GM12878 (cell line): ENCODE data around the gene ANKRD55. TPM values are rescaled to one million over a fixed set of nuclear protein-coding genes. Genes with fewer than 3 reads are reported as not detected.

Experiments used
- ATAC-seq: fragments of 200-7000 bp; cut with Tn5 transposase; 3 replicates; pipeline ENCODE4 v1.9.1; 2020; ENCODE audit warnings: mild to moderate bottlenecking, moderate library complexity
- BruUV-seq: library from RNA; stranded (reverse); fragments of 400-500 nt; replicated peaks from 2 replicates; lab custom pipeline; 2021; lab: Mats Ljungman, UMichigan
- CTCF ChIA-PET: fragments of 300-600 bp; sonication (Branson Sonifier 250); formaldehyde crosslinking; extraction: SDS; loops from one replicate; lab custom pipeline; 2021; ENCODE audit warnings: inconsistent platforms; lab: Yijun Ruan, JAX
- POLR2A ChIA-PET: fragments of 350-600 bp; formaldehyde crosslinking; extraction: SDS; loops from one replicate; lab custom pipeline; 2021; ENCODE audit warnings: inconsistent platforms; lab: Charles Lee
- RAD21 ChIA-PET: fragments of 300-600 bp; sonication (Branson Sonifier 250); formaldehyde crosslinking; loops from one replicate; lab custom pipeline; 2023; ENCODE audit warnings: antibody characterized with exemption; ENCODE audit not compliant: unreplicated experiment; lab: Charles Lee
- SMC1A ChIA-PET: fragments of 300-600 bp; sonication (Branson Sonifier 250); formaldehyde crosslinking; loops from one replicate; lab custom pipeline; 2023; ENCODE audit not compliant: unreplicated experiment, uncharacterized antibody; lab: Charles Lee
- DNase-seq: peaks from one replicate; pipeline ENCODE4 v3.0.0-alpha.2; 2011; ENCODE audit warnings: low read depth, low spot score
- FAIRE-seq: peaks from 3 replicates; lab custom pipeline; 2011; peaks lifted over from hg19 to GRCh38; lab: Jason Lieb, UNC
- H2AFZ ChIP-seq: 2 replicates; pipeline ENCODE4 v1.6.0; 2011; ENCODE audit warnings: low read depth, low read length, control low read depth; ENCODE audit not compliant: control insufficient read depth
- H3K27ac ChIP-seq: 2 replicates; pipeline ENCODE4 v1.5.1; 2011; ENCODE audit warnings: control low read depth; ENCODE audit not compliant: control insufficient read depth, insufficient read depth
- H3K27me3 ChIP-seq, 2 experiments: replicated peaks in 1 of 2; 2 replicates each; pipeline versions ENCODE4 v1.6.0 to v1.6.1; 2011; ENCODE audit warnings: low read length in 1 of 2; ENCODE audit not compliant: control insufficient read depth in 2 of 2, insufficient read depth in 2 of 2
- H3K36me3 ChIP-seq, 2 experiments: 2 replicates each; pipeline ENCODE4 v1.5.1; 2011; ENCODE audit warnings: low read length in 1 of 2; ENCODE audit not compliant: control insufficient read depth in 2 of 2, insufficient read depth in 2 of 2
- H3K4me1 ChIP-seq: 2 replicates; pipeline ENCODE4 v1.6.1; 2011; ENCODE audit warnings: mild to moderate bottlenecking, low read length, moderate library complexity, mixed read lengths; ENCODE audit not compliant: control insufficient read depth, insufficient read depth
- H3K4me2 ChIP-seq: 2 replicates; pipeline ENCODE4 v1.6.0; 2011; ENCODE audit warnings: control low read depth; ENCODE audit not compliant: control insufficient read depth, insufficient read depth
- H3K4me3 ChIP-seq: fragments of 200-600 bp; sonication (generic); 2 replicates; pipeline ENCODE4 v1.5.1; 2016
- H3K79me2 ChIP-seq: 2 replicates; pipeline ENCODE4 v1.6.0; 2011; ENCODE audit warnings: low read length; ENCODE audit not compliant: control insufficient read depth, insufficient read depth
- H3K9ac ChIP-seq: 2 replicates; pipeline ENCODE4 v1.8.0; 2011; ENCODE audit warnings: low read length, control low read depth, mixed read lengths; ENCODE audit not compliant: control insufficient read depth, insufficient read depth
- H3K9me3 ChIP-seq: replicated peaks from 3 replicates; pipeline ENCODE4 v1.5.1; 2011; ENCODE audit warnings: mild to moderate bottlenecking, low read length; ENCODE audit not compliant: control insufficient read depth, insufficient read depth
- H4K20me1 ChIP-seq: 2 replicates; pipeline ENCODE4 v1.6.0; 2011; ENCODE audit not compliant: control insufficient read depth, insufficient read depth
- BRCA1 ChIP-seq: IDR thresholded peaks from 2 replicates; pipeline ENCODE4 v1.6.1; 2011; ENCODE audit warnings: low read depth, low read length, improper control_type of control experiment
- ESRRA ChIP-seq: IDR thresholded peaks from 2 replicates; pipeline ENCODE4 v1.6.1; 2012; ENCODE audit warnings: mild to moderate bottlenecking, low read length, improper control_type of control experiment
- LARP7 ChIP-seq: fragments of 450-650 bp; IDR thresholded peaks from 2 replicates; pipeline ENCODE4 v1.6.1; 2017; ENCODE audit warnings: mild to moderate bottlenecking
- PAX8 ChIP-seq: fragments of 450-650 bp; IDR thresholded peaks from 2 replicates; pipeline ENCODE4 v1.6.1; 2017; ENCODE audit warnings: mild to moderate bottlenecking, moderate library complexity
- POLR2AphosphoS2 ChIP-seq: IDR thresholded peaks from 2 replicates; pipeline ENCODE4 v1.6.1; 2011; ENCODE audit warnings: low read depth, mild to moderate bottlenecking, low read length, improper control_type of control experiment, moderate library complexity
- RAD51 ChIP-seq: fragments of 450-650 bp; IDR thresholded peaks from 2 replicates; pipeline ENCODE4 v1.6.1; 2016; ENCODE audit warnings: moderate library complexity, mild to moderate bottlenecking, inconsistent platforms
- SPI1 ChIP-seq: IDR thresholded peaks from 2 replicates; pipeline ENCODE4 v1.6.1; 2011; ENCODE audit warnings: low read depth, mild to moderate bottlenecking, low read length, moderate library complexity, borderline replicate concordance; ENCODE audit not compliant: insufficient read depth
- TAF1 ChIP-seq: IDR thresholded peaks from 2 replicates; pipeline ENCODE4 v1.6.1; 2011; ENCODE audit warnings: mild to moderate bottlenecking, low read depth, low read length, borderline replicate concordance
- WGBS: methylation state at CpG from one replicate; pipeline ENCODE4 v1.1.6; 2016; ENCODE audit warnings: low lambda C conversion rate; ENCODE audit not compliant: insufficient replicate concordance, insufficient coverage; ENCODE audit errors: missing lambda C conversion rate; 5-methylcytosine and 5-hydroxymethylcytosine counted together
- in situ Hi-C: fragments of 300-500 bp; cut with MboI; formaldehyde crosslinking; loops from 9 replicates; pipeline ENCODE4 v1.14.3; 2018; ENCODE audit warnings: mixed read lengths
- intact Hi-C: fragments of 100-400 bp; cut with micrococcal nuclease; formaldehyde crosslinking; loops from one replicate; pipeline ENCODE4 v1.14.2; 2022; ENCODE audit not compliant: unreplicated experiment
- polyA plus RNA-seq, 11 experiments: library from polyadenylated mRNA; depleted of rRNA in 4 of 11; unstranded in 6 of 11; stranded (reverse) in 5 of 11; fragments of >200 nt; fragmentation: Nextera tagmentation in 4 of 11; fragmentation: Illumina TruSeq in 1 of 11; extraction: Ambion mirVana in 4 of 11; extraction: Trizol in 1 of 11; gene quantifications; 1 replicate in 1 of 11; 2 replicates in 10 of 11; pipeline versions ENCODE4 v1.2.1 to v1.2.3, GENCODE V29; 2011 to 2016; ENCODE audit warnings: inconsistent platforms in 2 of 11, missing spikeins in 2 of 11, low read depth in 1 of 11
- total RNA-seq, 4 experiments: library from RNA; depleted of rRNA in 3 of 4; stranded (reverse); fragments of >200 nt in 3 of 4; fragmentation: Illumina TruSeq in 1 of 4; extraction: Trizol in 1 of 4; gene quantifications; 2 replicates each; pipeline versions ENCODE4 v1.2.1 to v1.2.3, GENCODE V29; 2013 to 2021
- TF ChIP-seq, protein P1 (sequence below): IDR thresholded peaks from 2 replicates; pipeline ENCODE4 v1.6.1; 2012; ENCODE audit warnings: low read depth, low read length, improper control_type of control experiment
- TF ChIP-seq, protein P2 (sequence below): IDR thresholded peaks from 2 replicates; pipeline ENCODE4 v1.6.1; 2011; ENCODE audit warnings: borderline replicate concordance, low read depth, mild to moderate bottlenecking, moderate library complexity, low read length; ENCODE audit not compliant: insufficient read depth, poor library complexity, severe bottlenecking
- TF ChIP-seq, protein P3 (sequence below): fragments of 450-650 bp; IDR thresholded peaks from 2 replicates; pipeline ENCODE4 v1.6.1; 2017; ENCODE audit warnings: mild to moderate bottlenecking, low read depth, inconsistent platforms; ENCODE audit not compliant: poor library complexity, severe bottlenecking

The ANKRD55 gene
- total and polyA plus RNA-seq, 10 of the 15 experiments (the other 5 are each of a cell fraction or from before 2014, with no cell fraction given) = 0.04 TPM; not detected in 9

DNA sequence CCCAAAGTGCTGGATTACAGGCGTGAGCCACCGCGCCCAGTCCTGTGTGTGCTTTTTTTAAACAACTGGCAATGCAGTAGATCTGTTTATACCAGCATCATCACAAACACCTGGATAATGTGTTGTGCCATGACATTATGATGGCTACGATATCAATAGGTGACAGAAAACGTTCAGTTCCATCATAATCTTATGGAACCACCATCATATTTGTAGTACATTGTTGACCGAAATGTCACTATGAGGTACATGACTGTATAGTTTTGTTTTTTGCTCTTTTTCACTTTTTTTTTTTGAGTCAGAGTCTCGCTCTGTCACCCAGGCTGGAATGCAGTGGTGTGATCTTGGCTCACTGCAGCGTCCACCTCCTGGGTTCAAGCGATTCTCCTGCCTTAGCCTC, 24.4 kb downstream of the ANKRD55 start:
- no peaks in the 10 kb centered on the region for H3K79me2 ChIP-seq
- no peak for FAIRE-seq
- H3K9ac ChIP-seq = no peak overlapping the region
- no peak for DNase-seq
- H3K4me2 ChIP-seq = no peak overlapping the region
- H2AFZ ChIP-seq = no peak overlapping the region
- H3K27ac ChIP-seq = no peak overlapping the region
- no peaks in the 10 kb centered on the region; the same call in 2 of the 3 replicates for H3K9me3 ChIP-seq
- H3K4me3 ChIP-seq = no peak overlapping the region
- POLR2A ChIA-PET = interaction anchor here (1.2 kb wide), 1 partner anchor 263 kb away, joined by 3 read pairs; no protein-coding TSS in a partner anchor
- in situ Hi-C loops = no loop called here
- RAD21 ChIA-PET = no interaction called here
- 73% methylated on average over 9 of the region's 9 CpGs for WGBS
- H3K4me1 ChIP-seq = no peaks in the 10 kb centered on the region
- CTCF ChIA-PET = interaction anchor here (0.5 to 1.4 kb wide), 3 partner anchors 43 to 630 kb away, joined by 3 to 4 read pairs (median 3); no protein-coding TSS in a partner anchor
- TF ChIP-seq ESRRA = no peak
- no peak for ATAC-seq
- H3K36me3 ChIP-seq = no peaks in the 10 kb centered on the region
- intact Hi-C loops = no loop called here
- BruUV-seq = no TSS peak
- H3K27me3 ChIP-seq = no peaks in the 10 kb centered on the region
- H4K20me1 ChIP-seq = no peaks in the 10 kb centered on the region
- SMC1A ChIA-PET = interaction anchor here (1.1 kb wide), 1 partner anchor 273 kb away, joined by 4 read pairs; no protein-coding TSS in a partner anchor

DNA sequence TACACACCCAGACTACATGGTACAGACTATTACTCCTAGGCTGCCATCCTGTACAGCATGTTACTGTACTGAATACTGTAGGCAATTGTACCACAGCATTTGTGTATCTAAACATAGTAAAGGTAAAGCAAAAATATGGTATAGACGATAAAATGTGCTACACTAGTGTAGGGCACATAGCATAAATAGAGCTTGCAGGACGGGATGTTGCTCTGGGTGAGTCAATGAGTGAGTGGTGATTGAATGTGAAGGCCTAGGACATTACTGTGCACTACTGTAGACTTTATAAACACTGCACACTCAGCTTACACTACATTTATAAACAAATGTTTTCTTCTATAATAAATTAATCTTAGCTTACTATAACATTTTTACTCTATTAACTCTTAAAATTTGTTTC, 25.6 kb downstream of the ANKRD55 start:
- Histone ChIP-seq H3K9me3 (no peaks in the 10 kb centered on the region; the same call in 2 of the 3 replicates), H3K36me3 (no peaks in the 10 kb centered on the region), H3K27ac (no peak overlapping the region), H3K79me2 (no peaks in the 10 kb centered on the region), H3K4me2 (no peak overlapping the region), H2AFZ (no peak overlapping the region), H3K4me1 (no peaks in the 10 kb centered on the region), H3K4me3 (no peak overlapping the region), H3K9ac (no peak overlapping the region), H3K27me3 (no peaks in the 10 kb centered on the region), H4K20me1 (no peaks in the 10 kb centered on the region)
- ChIA-PET POLR2A (interaction anchor here (1.2 kb wide), 1 partner anchor 262 kb away, joined by 3 read pairs; no protein-coding TSS in a partner anchor), RAD21 (no interaction called here), CTCF (interaction anchor here (0.9 to 1.4 kb wide), 2 partner anchors 57 to 631 kb away, joined by 3 read pairs; no protein-coding TSS in a partner anchor), SMC1A (interaction anchor here (0.6 to 1.1 kb wide), 5 partner anchors 15 to 271 kb away, joined by 3 to 4 read pairs (median 3); no protein-coding TSS in a partner anchor)
- no peak for DNase-seq
- intact Hi-C loops = no loop called here
- 27% methylated on average over 2 of the region's 2 CpGs for WGBS
- ATAC-seq = no peak
- FAIRE-seq = no peak
- BruUV-seq = no TSS peak
- in situ Hi-C loops = no loop called here
- TF ChIP-seq, protein P1, sequence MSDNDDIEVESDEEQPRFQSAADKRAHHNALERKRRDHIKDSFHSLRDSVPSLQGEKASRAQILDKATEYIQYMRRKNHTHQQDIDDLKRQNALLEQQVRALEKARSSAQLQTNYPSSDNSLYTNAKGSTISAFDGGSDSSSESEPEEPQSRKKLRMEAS = no peak
- TF ChIP-seq TAF1 (no peak), RAD51 (no peak), LARP7 (no peak), SPI1 (no peak), PAX8 (no peak), ESRRA (no peak), BRCA1 (no peak), POLR2AphosphoS2 (no peak)
- TF ChIP-seq, protein P2, sequence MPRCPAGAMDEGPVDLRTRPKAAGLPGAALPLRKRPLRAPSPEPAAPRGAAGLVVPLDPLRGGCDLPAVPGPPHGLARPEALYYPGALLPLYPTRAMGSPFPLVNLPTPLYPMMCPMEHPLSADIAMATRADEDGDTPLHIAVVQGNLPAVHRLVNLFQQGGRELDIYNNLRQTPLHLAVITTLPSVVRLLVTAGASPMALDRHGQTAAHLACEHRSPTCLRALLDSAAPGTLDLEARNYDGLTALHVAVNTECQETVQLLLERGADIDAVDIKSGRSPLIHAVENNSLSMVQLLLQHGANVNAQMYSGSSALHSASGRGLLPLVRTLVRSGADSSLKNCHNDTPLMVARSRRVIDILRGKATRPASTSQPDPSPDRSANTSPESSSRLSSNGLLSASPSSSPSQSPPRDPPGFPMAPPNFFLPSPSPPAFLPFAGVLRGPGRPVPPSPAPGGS = no peak
- TF ChIP-seq, protein P3, sequence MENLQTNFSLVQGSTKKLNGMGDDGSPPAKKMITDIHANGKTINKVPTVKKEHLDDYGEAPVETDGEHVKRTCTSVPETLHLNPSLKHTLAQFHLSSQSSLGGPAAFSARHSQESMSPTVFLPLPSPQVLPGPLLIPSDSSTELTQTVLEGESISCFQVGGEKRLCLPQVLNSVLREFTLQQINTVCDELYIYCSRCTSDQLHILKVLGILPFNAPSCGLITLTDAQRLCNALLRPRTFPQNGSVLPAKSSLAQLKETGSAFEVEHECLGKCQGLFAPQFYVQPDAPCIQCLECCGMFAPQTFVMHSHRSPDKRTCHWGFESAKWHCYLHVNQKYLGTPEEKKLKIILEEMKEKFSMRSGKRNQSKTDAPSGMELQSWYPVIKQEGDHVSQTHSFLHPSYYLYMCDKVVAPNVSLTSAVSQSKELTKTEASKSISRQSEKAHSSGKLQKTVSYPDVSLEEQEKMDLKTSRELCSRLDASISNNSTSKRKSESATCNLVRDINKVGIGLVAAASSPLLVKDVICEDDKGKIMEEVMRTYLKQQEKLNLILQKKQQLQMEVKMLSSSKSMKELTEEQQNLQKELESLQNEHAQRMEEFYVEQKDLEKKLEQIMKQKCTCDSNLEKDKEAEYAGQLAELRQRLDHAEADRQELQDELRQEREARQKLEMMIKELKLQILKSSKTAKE = no peak
